Osteoblast (primary cell): ENCODE measurements around the gene DTL. TPM values are rescaled to one million over a fixed set of nuclear protein-coding genes. Genes with fewer than 3 reads are reported as not detected.

Source experiments
- DNase-seq: peaks from one replicate; pipeline ENCODE4 v3.0.0; 2011; ENCODE audit warnings: low spot score, mixed read lengths; ENCODE audit not compliant: insufficient read length; ENCODE audit errors: missing footprints
- H2AFZ ChIP-seq: 2 replicates; pipeline ENCODE4 v1.6.0; 2011; ENCODE audit warnings: mild to moderate bottlenecking, low read length
- H3K27ac ChIP-seq: 2 replicates; pipeline ENCODE4 v1.5.1; 2011; ENCODE audit warnings: mild to moderate bottlenecking, low read depth, low read length, moderate library complexity
- H3K27me3 ChIP-seq: 2 replicates; pipeline ENCODE4 v1.6.0; 2012; ENCODE audit warnings: mild to moderate bottlenecking, control low read depth, inconsistent platforms, low read length, moderate library complexity; ENCODE audit not compliant: insufficient read depth
- H3K36me3 ChIP-seq: 2 replicates; pipeline ENCODE4 v1.5.1; 2011; ENCODE audit warnings: mild to moderate bottlenecking, low read length, control low read depth, moderate library complexity; ENCODE audit not compliant: insufficient read depth
- H3K4me1 ChIP-seq: 2 replicates; pipeline ENCODE4 v1.5.1; 2011; ENCODE audit warnings: mild to moderate bottlenecking, low read length, control low read depth, moderate library complexity; ENCODE audit not compliant: insufficient read depth
- H3K4me2 ChIP-seq: 2 replicates; pipeline ENCODE4 v1.6.0; 2011; ENCODE audit warnings: mild to moderate bottlenecking, low read length; ENCODE audit not compliant: insufficient read depth
- H3K4me3 ChIP-seq: fragments of 200-600 bp; sonication (generic); 3 replicates; pipeline ENCODE4 v1.5.1; 2012; ENCODE audit warnings: mild to moderate bottlenecking, low read length, inconsistent platforms; ENCODE audit not compliant: insufficient read depth
- H3K79me2 ChIP-seq: 2 replicates; pipeline ENCODE4 v1.6.0; 2012; ENCODE audit warnings: mild to moderate bottlenecking, low read length, control low read depth, inconsistent platforms; ENCODE audit not compliant: insufficient read depth
- H3K9me3 ChIP-seq: 2 replicates; pipeline ENCODE4 v1.5.1; 2011; ENCODE audit warnings: low read depth, low read length, control low read depth
- H4K20me1 ChIP-seq: 2 replicates; pipeline ENCODE4 v1.6.0; 2012; ENCODE audit warnings: mild to moderate bottlenecking, low read length, control low read depth; ENCODE audit not compliant: insufficient read depth
- total RNA-seq: library from RNA; depleted of rRNA; stranded (reverse); fragments of >200 nt; gene quantifications from 2 replicates; pipeline ENCODE4 v1.2.3, GENCODE V29; 2012
- TF ChIP-seq, protein P1 (sequence below): IDR thresholded peaks from 2 replicates; pipeline ENCODE4 v1.5.1; 2011; ENCODE audit warnings: mild to moderate bottlenecking, low read depth, low read length, moderate library complexity; ENCODE audit errors: extremely low read depth

Gene DTL
- total RNA-seq, 1 donor, result 2.9 TPM

DNA sequence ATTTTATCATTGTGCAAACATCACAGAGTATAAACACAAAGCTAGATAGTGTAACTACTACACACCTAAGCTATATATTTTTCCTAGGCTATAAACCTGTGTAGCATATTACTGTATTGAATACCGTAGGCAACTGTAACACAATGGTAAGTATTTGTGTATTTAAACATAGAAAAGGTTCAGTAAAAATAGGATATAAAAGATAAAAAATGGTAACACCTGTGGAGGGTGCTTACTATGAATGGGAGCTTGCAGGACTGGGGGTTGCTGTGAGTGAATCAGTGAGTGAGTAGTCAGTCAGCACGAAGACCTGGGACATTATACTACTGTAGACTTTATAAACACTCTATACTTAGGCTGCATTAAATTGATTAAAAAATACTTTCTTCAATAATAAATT is 4.1 kb downstream of the DTL start:
- no peaks in the 10 kb centered on the region for H3K27me3 ChIP-seq
- no peaks in the 10 kb centered on the region for H3K9me3 ChIP-seq
- H3K79me2 ChIP-seq, result peaks cover 68% of the 10 kb centered on the region
- H3K36me3 ChIP-seq, result no peaks in the 10 kb centered on the region
- H3K27ac ChIP-seq, result no peak overlapping the region
- no peak overlapping the region for H3K4me3 ChIP-seq
- no peak for DNase-seq
- peaks cover 41% of the 10 kb centered on the region for H3K4me1 ChIP-seq
- TF ChIP-seq, protein P1, sequence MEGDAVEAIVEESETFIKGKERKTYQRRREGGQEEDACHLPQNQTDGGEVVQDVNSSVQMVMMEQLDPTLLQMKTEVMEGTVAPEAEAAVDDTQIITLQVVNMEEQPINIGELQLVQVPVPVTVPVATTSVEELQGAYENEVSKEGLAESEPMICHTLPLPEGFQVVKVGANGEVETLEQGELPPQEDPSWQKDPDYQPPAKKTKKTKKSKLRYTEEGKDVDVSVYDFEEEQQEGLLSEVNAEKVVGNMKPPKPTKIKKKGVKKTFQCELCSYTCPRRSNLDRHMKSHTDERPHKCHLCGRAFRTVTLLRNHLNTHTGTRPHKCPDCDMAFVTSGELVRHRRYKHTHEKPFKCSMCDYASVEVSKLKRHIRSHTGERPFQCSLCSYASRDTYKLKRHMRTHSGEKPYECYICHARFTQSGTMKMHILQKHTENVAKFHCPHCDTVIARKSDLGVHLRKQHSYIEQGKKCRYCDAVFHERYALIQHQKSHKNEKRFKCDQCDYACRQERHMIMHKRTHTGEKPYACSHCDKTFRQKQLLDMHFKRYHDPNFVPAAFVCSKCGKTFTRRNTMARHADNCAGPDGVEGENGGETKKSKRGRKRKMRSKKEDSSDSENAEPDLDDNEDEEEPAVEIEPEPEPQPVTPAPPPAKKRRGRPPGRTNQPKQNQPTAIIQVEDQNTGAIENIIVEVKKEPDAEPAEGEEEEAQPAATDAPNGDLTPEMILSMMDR, result no peak
- no peak overlapping the region for H3K4me2 ChIP-seq
- H2AFZ ChIP-seq, result no peak overlapping the region
- H4K20me1 ChIP-seq, result no peaks in the 10 kb centered on the region

DNA sequence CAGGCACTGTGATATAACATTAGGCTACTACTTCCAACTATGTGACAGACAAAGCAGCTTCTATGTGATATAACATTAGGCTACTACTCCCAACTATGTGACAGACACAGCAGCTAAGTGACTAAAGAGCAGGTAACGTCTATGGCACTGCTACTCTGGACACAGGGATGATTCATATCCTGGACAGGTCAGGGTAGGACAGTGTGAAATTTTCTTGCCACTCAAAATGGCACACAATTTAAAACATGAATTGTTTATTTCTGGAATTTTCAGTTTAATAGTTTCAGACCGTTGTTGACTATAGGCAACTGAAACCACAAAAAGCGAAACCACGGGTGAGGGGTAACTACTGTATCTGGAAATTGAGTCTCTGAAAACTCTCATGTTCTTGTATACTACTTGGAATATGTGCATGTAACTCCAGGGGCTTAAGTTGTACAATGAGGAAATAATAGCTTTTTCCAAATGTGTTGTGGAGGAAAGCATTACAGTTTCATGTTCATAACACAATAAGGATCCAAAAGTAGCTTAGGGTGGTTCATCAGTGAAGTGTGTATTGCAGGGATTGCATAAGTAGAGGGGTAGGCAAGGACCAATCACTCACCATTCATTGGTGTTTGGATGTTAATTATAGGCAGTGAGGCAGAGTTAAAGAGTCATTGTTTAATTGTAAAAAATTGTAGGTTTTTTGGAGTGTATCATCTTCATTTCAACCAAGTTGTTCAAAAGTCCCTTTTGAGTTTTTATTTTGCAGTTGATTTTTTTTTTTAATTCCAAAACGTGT is 5.3 kb downstream of the DTL start:
- Histone ChIP-seq H3K27ac (peak overlapping the region; percentile 0), H3K4me3 (peak overlapping the region; percentile 20), H4K20me1 (no peaks in the 10 kb centered on the region), H3K4me1 (peaks cover 41% of the 10 kb centered on the region), H3K27me3 (no peaks in the 10 kb centered on the region), H3K4me2 (peak overlapping the region; percentile 54), H3K9me3 (no peaks in the 10 kb centered on the region), H2AFZ (peak overlapping the region; percentile 77), H3K79me2 (peaks cover 70% of the 10 kb centered on the region), H3K36me3 (no peaks in the 10 kb centered on the region)
- no peak for DNase-seq
- TF ChIP-seq, protein P1, result no peak

DNA sequence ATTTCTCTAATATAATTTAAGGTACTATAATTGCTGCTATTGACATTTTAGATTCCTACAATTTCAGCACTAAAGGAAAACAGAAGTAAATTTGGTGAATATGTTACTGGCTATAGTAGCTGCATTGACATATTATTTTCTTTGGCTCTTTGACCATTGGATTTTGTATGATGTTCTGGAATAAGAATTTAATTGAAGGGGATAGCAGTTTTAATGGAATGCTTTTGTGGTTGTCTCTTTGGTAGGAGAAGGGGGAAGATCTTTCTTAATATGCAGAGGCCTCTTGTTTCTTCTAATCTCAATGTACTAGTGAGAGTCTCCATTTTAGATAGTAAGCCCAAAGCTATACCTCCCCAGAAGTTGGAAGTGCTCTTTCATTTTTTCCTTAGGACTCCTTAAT is 6.9 kb downstream of the DTL start:
- no peak overlapping the region for H3K4me3 ChIP-seq
- TF ChIP-seq, protein P1, result no peak
- peaks cover 30% of the 10 kb centered on the region for H3K4me1 ChIP-seq
- peak; percentile 61 for DNase-seq
- H3K9me3 ChIP-seq, result no peaks in the 10 kb centered on the region
- H3K79me2 ChIP-seq, result peaks cover 54% of the 10 kb centered on the region
- no peak overlapping the region for H3K27ac ChIP-seq
- no peaks in the 10 kb centered on the region for H3K27me3 ChIP-seq
- peak overlapping the region; percentile 78 for H2AFZ ChIP-seq
- H4K20me1 ChIP-seq, result no peaks in the 10 kb centered on the region
- H3K36me3 ChIP-seq, result no peaks in the 10 kb centered on the region
- peak overlapping the region; percentile 42 for H3K4me2 ChIP-seq

DNA sequence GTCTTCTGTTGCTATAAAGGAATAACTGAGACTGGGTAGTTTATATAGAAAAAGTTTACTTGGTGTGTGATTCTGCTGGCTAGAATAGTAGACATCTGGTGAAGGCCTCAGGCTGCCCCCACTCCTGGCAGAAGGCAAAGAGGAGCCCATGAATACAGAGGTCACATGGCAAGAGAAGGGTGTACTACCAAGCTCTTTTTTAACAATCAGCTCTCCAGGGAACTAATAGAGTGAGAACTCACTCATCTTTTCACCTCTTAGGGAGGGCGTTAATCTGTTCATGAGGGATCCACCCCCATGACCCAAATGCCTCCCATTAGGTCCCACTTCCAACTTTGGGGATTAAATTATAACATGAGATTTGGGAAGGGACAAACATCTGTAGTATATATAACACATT is 9.3 kb downstream of the DTL start:
- H3K4me1 ChIP-seq, result peaks cover 19% of the 10 kb centered on the region
- no peaks in the 10 kb centered on the region for H3K27me3 ChIP-seq
- H3K79me2 ChIP-seq, result peaks cover 33% of the 10 kb centered on the region
- H3K9me3 ChIP-seq, result no peaks in the 10 kb centered on the region
- no peak overlapping the region for H3K4me3 ChIP-seq
- peaks cover 3% of the 10 kb centered on the region for H3K36me3 ChIP-seq
- H3K4me2 ChIP-seq, result no peak overlapping the region
- DNase-seq, result no peak
- TF ChIP-seq, protein P1, result no peak
- no peaks in the 10 kb centered on the region for H4K20me1 ChIP-seq
- no peak overlapping the region for H3K27ac ChIP-seq
- H2AFZ ChIP-seq, result no peak overlapping the region
